SK-N-SH treated with all-trans-retinoic acid at 6 μM for 48 hours (cell line): ENCODE measurements around the gene COG1.

Experiments used
- ATAC-seq: fragments of 200-7000 bp; cut with Tn5 transposase; 3 replicates; pipeline ENCODE4 v1.9.1; 2020; ENCODE audit warnings: mild to moderate bottlenecking, moderate library complexity
- ARNTL ChIP-seq: fragments of 450-650 bp; formaldehyde crosslinking; IDR thresholded peaks from 2 replicates; pipeline ENCODE4 v1.5.0; 2020; ENCODE audit warnings: low read depth, mild to moderate bottlenecking, moderate library complexity, borderline replicate concordance
- BACH2 ChIP-seq: fragments of 250-450 bp; sonication (Bioruptor Pico); IDR thresholded peaks from 2 replicates; pipeline ENCODE4 v1.9.0; 2021; ENCODE audit warnings: mild to moderate bottlenecking, borderline replicate concordance
- CSDC2 ChIP-seq: fragments of 250-450 bp; sonication (Bioruptor Pico); IDR thresholded peaks from 2 replicates; pipeline ENCODE4 v1.5.0; 2020; ENCODE audit warnings: mild to moderate bottlenecking, moderate library complexity
- CSRNP3 ChIP-seq: fragments of 250-450 bp; sonication (Bioruptor Pico); IDR thresholded peaks from 2 replicates; pipeline ENCODE4 v1.5.1; 2021; ENCODE audit warnings: mild to moderate bottlenecking, moderate library complexity
- ESRRG ChIP-seq: fragments of 250-450 bp; sonication (Bioruptor Pico); IDR thresholded peaks from 2 replicates; pipeline ENCODE4 v1.6.1; 2021; ENCODE audit warnings: mild to moderate bottlenecking
- ISL1 ChIP-seq: fragments of 250-450 bp; sonication (Bioruptor Pico); IDR thresholded peaks from 2 replicates; pipeline ENCODE4 v2.1.2; 2022; ENCODE audit warnings: mild to moderate bottlenecking, moderate library complexity
- OSR1 ChIP-seq: fragments of 250-450 bp; sonication (Bioruptor Pico); IDR thresholded peaks from 2 replicates; pipeline ENCODE4 v1.8.0; 2022; ENCODE audit warnings: moderate library complexity, mild to moderate bottlenecking, inconsistent platforms
- POU6F1 ChIP-seq: fragments of 250-450 bp; sonication (Bioruptor Pico); IDR thresholded peaks from 2 replicates; pipeline ENCODE4 v1.8.0; 2021; ENCODE audit warnings: low read depth, mild to moderate bottlenecking, moderate library complexity, borderline replicate concordance
- PPARA ChIP-seq: fragments of 250-450 bp; sonication (Bioruptor Pico); IDR thresholded peaks from 2 replicates; pipeline ENCODE4 v1.5.0; 2020; ENCODE audit warnings: mild to moderate bottlenecking, borderline replicate concordance
- RARB ChIP-seq: fragments of 250-450 bp; sonication (Bioruptor Pico); IDR thresholded peaks from 2 replicates; pipeline ENCODE4 v1.8.0; 2021; ENCODE audit warnings: mild to moderate bottlenecking, moderate library complexity
- SNAI2 ChIP-seq: fragments of 250-450 bp; sonication (Bioruptor Pico); IDR thresholded peaks from 2 replicates; pipeline ENCODE4 v1.5.0; 2020; ENCODE audit warnings: mild to moderate bottlenecking, moderate library complexity
- TSHZ2 ChIP-seq: fragments of 250-450 bp; sonication (Bioruptor Pico); IDR thresholded peaks from 2 replicates; pipeline ENCODE4 v1.5.0; 2020; ENCODE audit warnings: mild to moderate bottlenecking, moderate library complexity
- ZC3H10 ChIP-seq: fragments of 250-450 bp; sonication (Bioruptor Pico); IDR thresholded peaks from 2 replicates; pipeline ENCODE4 v1.5.1; 2021; ENCODE audit warnings: mild to moderate bottlenecking, moderate library complexity
- ZFP3 ChIP-seq: fragments of 250-450 bp; sonication (Bioruptor Pico); IDR thresholded peaks from 2 replicates; pipeline ENCODE4 v1.5.0; 2020; ENCODE audit warnings: mild to moderate bottlenecking, moderate library complexity
- ZFP30 ChIP-seq: fragments of 450-650 bp; formaldehyde crosslinking; IDR thresholded peaks from 2 replicates; pipeline ENCODE4 v1.5.0; 2022; ENCODE audit warnings: mild to moderate bottlenecking, moderate library complexity
- ZNF565 ChIP-seq: fragments of 450-650 bp; formaldehyde crosslinking; conservative IDR thresholded peaks from 2 replicates; pipeline ENCODE4 v1.5.0; 2020; ENCODE audit warnings: low read depth, mild to moderate bottlenecking, moderate library complexity
- ZNF70 ChIP-seq: fragments of 450-650 bp; formaldehyde crosslinking; IDR thresholded peaks from 2 replicates; pipeline ENCODE4 v1.5.0; 2020; ENCODE audit warnings: mild to moderate bottlenecking, moderate library complexity
- ZNF8 ChIP-seq: fragments of 450-650 bp; formaldehyde crosslinking; IDR thresholded peaks from 2 replicates; pipeline ENCODE4 v1.5.0; 2020; ENCODE audit warnings: mild to moderate bottlenecking, moderate library complexity
- TF ChIP-seq, protein P1 (sequence below): fragments of 250-450 bp; sonication (Bioruptor Pico); IDR thresholded peaks from 2 replicates; pipeline ENCODE4 v1.5.1; 2020; ENCODE audit warnings: low read depth, mild to moderate bottlenecking, moderate library complexity
- TF ChIP-seq, protein P2 (sequence below): fragments of 250-450 bp; sonication (Bioruptor Pico); IDR thresholded peaks from 2 replicates; pipeline ENCODE4 v1.8.0; 2020; ENCODE audit warnings: mild to moderate bottlenecking, moderate library complexity, borderline replicate concordance

The COG1 gene

GRCh38 chr17:73163043-73163442, 29.8 kb upstream of the COG1 start:
- ATAC-seq: no peak
- TF ChIP-seq ZNF70 (no peak), SNAI2 (CRISPR knock-in tag) (no peak), POU6F1 (CRISPR knock-in tag) (no peak), CSDC2 (CRISPR knock-in tag) (no peak), TSHZ2 (CRISPR knock-in tag) (no peak), OSR1 (CRISPR knock-in tag) (no peak), ZFP30 (CRISPR knock-in tag) (no peak), PPARA (CRISPR knock-in tag) (no peak), ISL1 (CRISPR knock-in tag) (no peak), ARNTL (CRISPR knock-in tag) (no peak), ZNF8 (no peak), ZFP3 (CRISPR knock-in tag) (no peak), ESRRG (CRISPR knock-in tag) (no peak), RARB (CRISPR knock-in tag) (no peak), CSRNP3 (CRISPR knock-in tag) (no peak)
- TF ChIP-seq, protein P1, sequence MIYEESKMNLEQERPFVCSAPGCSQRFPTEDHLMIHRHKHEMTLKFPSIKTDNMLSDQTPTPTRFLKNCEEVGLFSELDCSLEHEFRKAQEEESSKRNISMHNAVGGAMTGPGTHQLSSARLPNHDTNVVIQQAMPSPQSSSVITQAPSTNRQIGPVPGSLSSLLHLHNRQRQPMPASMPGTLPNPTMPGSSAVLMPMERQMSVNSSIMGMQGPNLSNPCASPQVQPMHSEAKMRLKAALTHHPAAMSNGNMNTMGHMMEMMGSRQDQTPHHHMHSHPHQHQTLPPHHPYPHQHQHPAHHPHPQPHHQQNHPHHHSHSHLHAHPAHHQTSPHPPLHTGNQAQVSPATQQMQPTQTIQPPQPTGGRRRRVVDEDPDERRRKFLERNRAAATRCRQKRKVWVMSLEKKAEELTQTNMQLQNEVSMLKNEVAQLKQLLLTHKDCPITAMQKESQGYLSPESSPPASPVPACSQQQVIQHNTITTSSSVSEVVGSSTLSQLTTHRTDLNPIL (CRISPR knock-in tag): no peak
- TF ChIP-seq, protein P2, sequence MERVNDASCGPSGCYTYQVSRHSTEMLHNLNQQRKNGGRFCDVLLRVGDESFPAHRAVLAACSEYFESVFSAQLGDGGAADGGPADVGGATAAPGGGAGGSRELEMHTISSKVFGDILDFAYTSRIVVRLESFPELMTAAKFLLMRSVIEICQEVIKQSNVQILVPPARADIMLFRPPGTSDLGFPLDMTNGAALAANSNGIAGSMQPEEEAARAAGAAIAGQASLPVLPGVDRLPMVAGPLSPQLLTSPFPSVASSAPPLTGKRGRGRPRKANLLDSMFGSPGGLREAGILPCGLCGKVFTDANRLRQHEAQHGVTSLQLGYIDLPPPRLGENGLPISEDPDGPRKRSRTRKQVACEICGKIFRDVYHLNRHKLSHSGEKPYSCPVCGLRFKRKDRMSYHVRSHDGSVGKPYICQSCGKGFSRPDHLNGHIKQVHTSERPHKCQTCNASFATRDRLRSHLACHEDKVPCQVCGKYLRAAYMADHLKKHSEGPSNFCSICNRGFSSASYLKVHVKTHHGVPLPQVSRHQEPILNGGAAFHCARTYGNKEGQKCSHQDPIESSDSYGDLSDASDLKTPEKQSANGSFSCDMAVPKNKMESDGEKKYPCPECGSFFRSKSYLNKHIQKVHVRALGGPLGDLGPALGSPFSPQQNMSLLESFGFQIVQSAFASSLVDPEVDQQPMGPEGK (CRISPR knock-in tag): no peak

DNA sequence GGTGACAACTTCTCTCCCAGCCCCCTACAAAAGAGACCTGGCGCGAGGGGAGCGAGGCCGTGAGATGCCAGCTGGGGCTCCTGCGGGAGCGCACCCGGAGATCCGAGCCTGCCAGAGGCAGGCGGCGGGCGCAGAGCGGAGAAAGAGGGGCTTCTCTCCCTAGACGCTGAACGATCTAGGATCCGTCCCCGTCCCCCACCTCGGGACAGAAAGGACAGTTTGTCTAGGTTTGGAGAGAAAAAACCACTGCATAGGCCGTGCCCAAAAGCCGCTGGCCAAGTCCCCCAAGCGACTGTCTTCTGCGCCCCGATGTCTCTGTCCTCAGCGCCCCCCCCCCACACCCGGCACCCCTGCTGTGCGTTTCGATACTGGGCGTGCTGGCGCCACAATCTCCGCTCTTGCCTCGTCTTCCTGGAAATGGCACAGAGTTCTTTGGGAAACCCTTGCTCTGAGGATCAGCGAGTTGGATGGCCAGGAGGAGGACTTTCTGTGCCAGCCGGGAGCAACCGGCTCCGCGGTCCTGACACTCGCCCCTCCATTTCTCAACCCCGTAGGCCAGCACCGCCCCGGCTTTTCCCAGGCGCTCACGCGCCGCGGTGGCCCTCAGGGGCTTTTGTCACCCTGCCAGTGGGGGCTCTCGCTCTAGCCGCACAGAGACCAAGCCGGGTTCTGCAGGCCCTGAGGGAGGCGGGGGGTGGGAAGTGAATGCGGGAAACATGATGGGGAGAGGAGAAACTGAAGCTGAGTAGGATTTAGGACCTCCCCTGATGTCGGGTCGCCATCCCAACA, 27.0 kb upstream of the COG1 start:
- ATAC-seq: peak; percentile 61
- TF ChIP-seq, protein P2 (CRISPR knock-in tag): no peak
- no peak for TF ChIP-seq SNAI2 (CRISPR knock-in tag)
- TF ChIP-seq BACH2 (CRISPR knock-in tag): no peak
- TF ChIP-seq, protein P1 (CRISPR knock-in tag): no peak
- TF ChIP-seq OSR1 (CRISPR knock-in tag): no peak
- no peak for TF ChIP-seq RARB (CRISPR knock-in tag)
- no peak for TF ChIP-seq ZC3H10
- no peak for TF ChIP-seq ZNF8
- TF ChIP-seq ZNF565 (CRISPR knock-in tag): no peak
- TF ChIP-seq ESRRG (CRISPR knock-in tag): no peak
- TF ChIP-seq ZFP30 (CRISPR knock-in tag): no peak
- TF ChIP-seq TSHZ2 (CRISPR knock-in tag): no peak
